Gastrocnemius medialis (tissue), 4 donors: Measurements from ENCODE around the gene USP2. TPM values are rescaled to one million over a fixed set of nuclear protein-coding genes. Genes with fewer than 3 reads are reported as not detected.

Source experiments
- ATAC-seq, 2 donors: fragments of 150-250 bp; one replicate each; pipeline ENCODE4 v1.9.1; 2016
- DNase-seq, 2 donors: peaks; one replicate each; pipeline ENCODE4 v3.0.0-alpha.2; 2019
- H3K27ac ChIP-seq, 4 donors: fragments of 200-600 bp; sonication (generic); 1 replicate in 1 of 4; 2 replicates in 3 of 4; pipeline ENCODE4 v1.5.1; 2016 to 2018; ENCODE audit warnings: mild to moderate bottlenecking in 2 of 4, moderate library complexity in 1 of 4
- H3K27me3 ChIP-seq, 3 donors: fragments of 200-600 bp; sonication (generic) in 2 of 3; 1 replicate in 1 of 3; 2 replicates in 2 of 3; pipeline versions ENCODE4 v1.5.1 to v1.6.0; 2016 to 2019; ENCODE audit warnings: mild to moderate bottlenecking in 1 of 3, moderate library complexity in 1 of 3
- H3K36me3 ChIP-seq, 2 donors: fragments of 200-600 bp; sonication (generic) in 1 of 2; one replicate each; pipeline ENCODE4 v1.5.1; 2017 to 2018
- H3K4me1 ChIP-seq, 2 donors: fragments of 200-600 bp; sonication (generic) in 1 of 2; one replicate each; pipeline ENCODE4 v1.5.1; 2016 to 2017; ENCODE audit warnings: mild to moderate bottlenecking in 2 of 2
- H3K4me3 ChIP-seq, 4 donors: fragments of 200-600 bp; sonication (generic) in 3 of 4; 1 replicate in 1 of 4; 2 replicates in 3 of 4; pipeline ENCODE4 v1.5.1; 2016 to 2019; ENCODE audit warnings: mild to moderate bottlenecking in 2 of 4
- H3K9me3 ChIP-seq, 3 donors: fragments of 200-600 bp; sonication (generic) in 2 of 3; 1 replicate in 1 of 3; 2 replicates in 2 of 3; pipeline ENCODE4 v1.5.1; 2016 to 2019
- POLR2A ChIP-seq, 2 donors: fragments of 450-650 bp; IDR thresholded peaks; one replicate each; pipeline ENCODE4 v1.6.1; 2017; ENCODE audit warnings: antibody characterized with exemption in 2 of 2, mild to moderate bottlenecking in 2 of 2, moderate library complexity in 2 of 2
- in situ Hi-C, 4 donors: fragments of 200-750 bp; cut with MboI; loops; one replicate each; pipeline versions ENCODE4 v1.15.0 to v1.8.0; 2017; ENCODE audit warnings: low sequenced_read_pairs in 4 of 4
- intact Hi-C: fragments of 100-400 bp; cut with DNase I; formaldehyde crosslinking; loops from one replicate; pipeline ENCODE4 v1.15.1; 2023; ENCODE audit warnings: low total_unique reads
- total RNA-seq, 4 donors: library from RNA; depleted of rRNA; stranded (reverse); fragments of >200 nt; gene quantifications; one replicate each; pipeline versions ENCODE4 v1.1.0 to v1.2.3, GENCODE V29; 2016
- TF ChIP-seq, protein P1 (sequence below), 5 experiments: fragments of 450-650 bp in 3 of 5; fragments of 200-600 bp in 2 of 5; sonication (generic) in 2 of 5; IDR thresholded peaks in 4 of 5; conservative IDR thresholded peaks in 1 of 5; 1 replicate in 4 of 5; 2 replicates in 1 of 5; pipeline ENCODE4 v1.5.1; 2016 to 2019; ENCODE audit warnings: antibody characterized with exemption in 5 of 5, mild to moderate bottlenecking in 3 of 5, moderate library complexity in 3 of 5

The USP2 gene
- total RNA-seq, 4 donors from 2014 or later, result 19.4 to 105 (median 46.0) TPM

DNA sequence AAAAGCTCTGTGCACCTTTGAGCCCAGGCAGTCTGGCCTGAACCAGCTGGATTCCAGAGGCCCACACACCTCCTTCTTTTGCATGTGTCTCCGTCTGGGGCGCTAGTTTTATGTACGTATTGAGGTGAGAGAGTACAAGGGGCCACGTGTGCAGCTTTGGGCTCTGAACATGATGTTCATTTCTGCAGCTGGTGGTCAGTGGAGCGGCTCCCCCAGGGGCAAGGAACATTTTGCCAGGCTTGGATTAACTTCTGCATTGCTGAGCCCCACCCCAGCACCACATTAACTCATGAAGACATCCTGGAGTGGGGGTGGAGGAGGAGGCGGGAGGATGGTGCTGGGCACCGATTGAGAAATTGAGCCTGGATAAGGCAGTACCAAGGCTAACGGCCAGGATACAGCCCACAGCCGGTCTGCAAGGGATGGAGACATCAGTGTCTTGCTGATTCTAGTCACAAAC lies 13.8 kb downstream of the USP2 start:
- H3K4me1 ChIP-seq, result peaks cover 82 to 93% of the 10 kb centered on the region in 2 donors
- TF ChIP-seq, protein P1, sequence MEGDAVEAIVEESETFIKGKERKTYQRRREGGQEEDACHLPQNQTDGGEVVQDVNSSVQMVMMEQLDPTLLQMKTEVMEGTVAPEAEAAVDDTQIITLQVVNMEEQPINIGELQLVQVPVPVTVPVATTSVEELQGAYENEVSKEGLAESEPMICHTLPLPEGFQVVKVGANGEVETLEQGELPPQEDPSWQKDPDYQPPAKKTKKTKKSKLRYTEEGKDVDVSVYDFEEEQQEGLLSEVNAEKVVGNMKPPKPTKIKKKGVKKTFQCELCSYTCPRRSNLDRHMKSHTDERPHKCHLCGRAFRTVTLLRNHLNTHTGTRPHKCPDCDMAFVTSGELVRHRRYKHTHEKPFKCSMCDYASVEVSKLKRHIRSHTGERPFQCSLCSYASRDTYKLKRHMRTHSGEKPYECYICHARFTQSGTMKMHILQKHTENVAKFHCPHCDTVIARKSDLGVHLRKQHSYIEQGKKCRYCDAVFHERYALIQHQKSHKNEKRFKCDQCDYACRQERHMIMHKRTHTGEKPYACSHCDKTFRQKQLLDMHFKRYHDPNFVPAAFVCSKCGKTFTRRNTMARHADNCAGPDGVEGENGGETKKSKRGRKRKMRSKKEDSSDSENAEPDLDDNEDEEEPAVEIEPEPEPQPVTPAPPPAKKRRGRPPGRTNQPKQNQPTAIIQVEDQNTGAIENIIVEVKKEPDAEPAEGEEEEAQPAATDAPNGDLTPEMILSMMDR (IDR thresholded peaks at IDR 0.05 in 4 of 5, conservative IDR thresholded peaks at IDR 0.05 in 1 of 5), result peak in 3 of 5 experiments; percentile 8 to 42 (median 20)
- TF ChIP-seq POLR2A (IDR thresholded peaks at IDR 0.05), result no peak
- H3K27me3 ChIP-seq, result no peaks in the 10 kb centered on the region
- in situ Hi-C loops, result no loop called here
- peak overlapping the region in 1 of 4 donors; percentile 11 for H3K4me3 ChIP-seq
- H3K9me3 ChIP-seq, result no peaks in the 10 kb centered on the region
- no peaks in the 10 kb centered on the region for H3K36me3 ChIP-seq
- DNase-seq (peak in 1 of 2 donors; percentile 77), ATAC-seq (no peak)
- H3K27ac ChIP-seq, result peak overlapping the region; percentile 96 to 99 (median 98)
- intact Hi-C loops, result loop anchor here (1.0 kb wide), 1 partner anchor 9 kb away; no protein-coding TSS in a partner anchor

DNA sequence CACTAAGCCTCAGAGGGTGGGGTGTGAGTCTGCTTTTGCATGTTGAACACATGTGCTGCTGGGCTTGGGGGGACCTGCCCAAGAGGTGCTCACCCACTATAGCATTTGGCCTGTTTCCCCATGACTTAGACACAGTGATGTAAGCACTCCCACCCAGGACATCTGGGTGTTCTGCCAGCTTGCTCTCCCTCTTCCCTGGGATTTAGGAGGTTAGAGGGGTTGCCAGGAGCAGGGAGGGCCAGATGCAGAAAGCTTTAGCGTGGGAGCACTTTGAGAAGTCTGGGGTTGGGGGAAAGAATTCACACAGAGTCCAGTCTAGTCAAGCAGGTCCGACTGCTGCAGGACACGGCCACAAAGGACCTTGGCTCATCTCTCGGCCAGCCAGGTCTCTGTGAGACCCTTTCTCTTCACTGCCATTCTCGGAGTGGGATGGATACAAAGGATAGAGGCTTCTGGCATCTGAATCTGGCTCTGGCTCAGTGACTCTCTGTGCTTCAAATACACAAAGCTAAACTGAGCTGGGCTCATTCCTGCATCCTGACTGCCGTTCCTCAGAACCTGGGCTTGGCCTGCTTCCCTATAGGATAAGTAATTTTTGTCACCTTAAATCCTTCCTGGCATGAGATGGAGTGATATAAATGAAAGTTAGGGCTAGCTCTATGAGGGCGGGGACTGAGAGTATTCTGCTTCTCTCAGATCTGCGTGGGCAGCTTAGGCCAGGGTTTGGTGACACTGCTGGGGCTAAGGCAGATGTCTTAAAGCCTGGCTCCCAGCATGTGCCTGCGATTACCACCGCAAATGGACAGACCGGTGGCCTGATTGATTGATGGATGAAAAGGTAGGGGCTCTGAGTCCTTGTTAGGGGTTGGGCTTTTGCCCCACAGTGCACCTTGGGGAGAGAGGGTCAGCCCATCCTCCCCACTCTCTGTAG lies 14.5 kb downstream of the USP2 start:
- Histone ChIP-seq H3K9me3 (no peaks in the 10 kb centered on the region), H3K27me3 (no peaks in the 10 kb centered on the region), H3K4me1 (peaks cover 80 to 93% of the 10 kb centered on the region in 2 donors), H3K4me3 (no peak overlapping the region), H3K27ac (peak overlapping the region; percentile 96 to 99 (median 98)), H3K36me3 (no peaks in the 10 kb centered on the region)
- ATAC-seq, result no peak
- in situ Hi-C loops, result no loop called here
- intact Hi-C loops, result no loop called here
- DNase-seq, result no peak
- TF ChIP-seq, protein P1 (IDR thresholded peaks at IDR 0.05 in 4 of 5, conservative IDR thresholded peaks at IDR 0.05 in 1 of 5), result no peak
- no peak for TF ChIP-seq POLR2A (IDR thresholded peaks at IDR 0.05)

DNA sequence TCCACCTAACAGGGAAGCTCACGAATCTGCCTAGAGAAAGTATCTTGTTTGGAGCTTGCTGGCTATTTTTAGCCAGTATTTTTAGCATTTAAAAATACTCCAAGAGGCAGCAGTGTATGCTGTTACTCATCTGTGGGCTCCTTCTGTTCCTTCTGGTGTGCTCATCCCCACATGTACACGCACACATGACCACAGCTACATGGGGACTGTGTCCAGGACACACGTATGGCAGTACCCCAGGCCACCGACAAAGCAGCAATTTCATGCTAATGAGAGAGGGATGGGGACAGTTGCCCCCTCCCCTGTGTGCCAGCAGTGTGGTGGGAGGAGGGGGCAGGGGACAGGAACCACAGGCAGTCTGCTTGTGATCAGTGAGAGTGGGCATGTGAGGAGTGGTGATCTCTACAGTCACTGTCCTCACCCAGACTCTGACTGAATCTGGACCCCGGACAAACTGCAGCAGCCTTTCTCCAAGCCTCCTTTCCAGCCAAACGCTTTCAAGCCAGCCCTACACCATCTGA lies 16.4 kb downstream of the USP2 start:
- no peaks in the 10 kb centered on the region for H3K27me3 ChIP-seq
- TF ChIP-seq POLR2A (IDR thresholded peaks at IDR 0.05), result peak; percentile 59 to 66
- TF ChIP-seq, protein P1 (IDR thresholded peaks at IDR 0.05 in 4 of 5, conservative IDR thresholded peaks at IDR 0.05 in 1 of 5), result peak in 3 of 5 experiments; percentile 37 to 54 (median 42)
- H3K9me3 ChIP-seq, result no peaks in the 10 kb centered on the region
- ATAC-seq (peak; percentile 40 to 56), DNase-seq (peak; percentile 67 to 82)
- peak overlapping the region; percentile 96 to 99 (median 98) for H3K27ac ChIP-seq
- intact Hi-C loops, result no loop called here
- peaks cover 74 to 91% of the 10 kb centered on the region in 2 donors for H3K4me1 ChIP-seq
- H3K36me3 ChIP-seq, result no peaks in the 10 kb centered on the region
- in situ Hi-C loops, result no loop called here
- peak overlapping the region; percentile 49 to 75 (median 64) for H3K4me3 ChIP-seq

DNA sequence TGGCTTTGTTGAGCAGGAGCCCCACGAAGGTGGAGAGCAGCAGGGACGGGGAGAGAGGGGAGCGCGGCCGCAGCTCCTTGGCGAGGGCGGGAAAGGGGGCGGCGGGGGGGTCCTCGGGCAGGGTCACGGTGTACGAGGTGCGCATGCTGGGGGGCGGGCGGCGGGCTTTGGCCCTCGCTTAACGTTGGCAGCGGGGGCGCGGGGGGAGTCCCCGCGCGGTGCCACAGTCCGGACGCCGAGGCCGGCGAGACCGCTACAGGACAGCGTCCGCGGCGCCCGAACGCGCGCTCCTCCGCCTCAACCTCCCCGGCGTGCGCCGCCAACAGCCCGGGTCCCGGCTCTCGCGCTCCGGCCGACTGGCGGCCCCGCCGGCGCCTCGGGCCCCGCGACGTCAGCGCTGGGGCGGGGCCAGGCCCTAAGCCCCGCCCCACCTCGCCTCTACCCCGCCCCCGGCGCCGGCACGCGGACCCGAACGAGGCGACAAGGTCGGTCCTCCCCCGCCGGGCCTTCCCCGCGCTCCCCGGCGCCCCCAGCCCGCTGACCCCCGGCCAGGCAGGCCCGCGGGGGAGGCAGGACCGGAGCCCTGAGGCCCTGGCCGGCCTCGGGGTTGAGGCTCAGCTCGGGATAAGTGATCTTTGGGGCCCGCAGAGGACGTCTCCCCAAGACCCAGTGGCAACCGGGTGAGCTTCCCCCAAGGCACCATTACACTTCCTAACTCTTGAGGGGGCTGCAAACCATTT lies 17.5 kb downstream of the USP2 start:
- peaks cover 0 to 9% of the 10 kb centered on the region in 2 donors for H3K36me3 ChIP-seq
- peak overlapping the region; percentile 96 to 99 (median 98) for H3K27ac ChIP-seq
- no peaks in the 10 kb centered on the region for H3K9me3 ChIP-seq
- in situ Hi-C loops, result no loop called here
- peak overlapping the region; percentile 67 to 75 (median 74) for H3K4me3 ChIP-seq
- DNase-seq (peak in 1 of 2 donors; percentile 74), ATAC-seq (peak; percentile 5 to 6)
- H3K4me1 ChIP-seq, result peaks cover 71 to 89% of the 10 kb centered on the region in 2 donors
- intact Hi-C loops, result no loop called here
- H3K27me3 ChIP-seq, result no peaks in the 10 kb centered on the region
- TF ChIP-seq POLR2A (IDR thresholded peaks at IDR 0.05), result peak; percentile 97 to 98
- TF ChIP-seq, protein P1 (IDR thresholded peaks at IDR 0.05 in 4 of 5, conservative IDR thresholded peaks at IDR 0.05 in 1 of 5), result no peak
